DMS53 treated with DMSO at 0.1 percent for 48 hours (cell line): Measurements from ENCODE around the gene PAK1IP1.
A peak's percentile ranks its signal among the peaks of the same experiment; 100 is the strongest.
"Not testable (repeated sequence)": the region's sequence is repeated elsewhere in the genome, so short reads cannot be mapped to it uniquely, and the experiment has no call there.

Experiments
- DNase-seq: peaks from one replicate; lab custom pipeline; 2025; ENCODE audit not compliant: unreplicated experiment; lab: John Stamatoyannopoulos, UW

Gene PAK1IP1

DNA sequence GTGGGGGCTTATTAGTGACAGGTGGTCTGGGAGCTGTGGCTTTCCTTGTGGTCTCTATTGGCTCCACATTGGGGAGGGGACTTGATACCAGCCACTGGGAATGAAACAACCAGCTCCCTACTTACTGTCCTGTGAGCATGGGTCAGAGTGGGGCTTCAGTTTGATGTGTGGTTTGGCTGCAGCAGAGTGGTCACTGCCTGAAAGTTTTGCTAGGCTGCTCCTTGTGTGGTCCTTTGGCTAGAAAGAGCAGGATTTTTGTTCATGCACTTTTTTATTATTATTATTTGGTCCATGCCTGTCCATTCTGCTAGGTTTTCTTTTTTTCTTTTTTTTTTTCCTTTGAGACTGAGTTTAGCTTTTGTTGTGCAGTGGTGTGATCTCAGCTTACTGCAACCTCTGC is 45.3 kb downstream of the PAK1IP1 start:
- no peak for DNase-seq

GRCh38 chr6:10741643-10742042 is 46.9 kb downstream of the PAK1IP1 start:
- DNase-seq = not testable (repeated sequence)

DNA sequence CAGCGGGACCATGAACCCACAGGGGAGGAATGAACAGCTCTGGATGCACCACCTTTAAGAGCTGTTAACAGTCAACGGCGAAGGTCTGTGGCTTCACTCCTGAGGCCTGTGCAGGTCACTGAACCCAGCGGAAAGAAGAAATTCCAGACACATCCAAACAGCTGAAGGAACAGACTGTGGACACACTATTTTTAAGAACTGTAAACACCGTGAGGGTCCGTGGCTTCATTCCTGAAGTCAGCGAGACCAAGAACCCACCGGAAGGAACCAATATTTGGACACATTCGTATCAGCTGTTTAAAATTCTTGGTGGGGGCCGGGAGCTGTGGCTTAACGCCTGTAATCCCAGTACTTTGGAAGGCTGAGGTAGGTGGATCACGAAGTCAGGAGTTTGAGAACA is 47.5 kb downstream of the PAK1IP1 start:
- no peak for DNase-seq

DNA sequence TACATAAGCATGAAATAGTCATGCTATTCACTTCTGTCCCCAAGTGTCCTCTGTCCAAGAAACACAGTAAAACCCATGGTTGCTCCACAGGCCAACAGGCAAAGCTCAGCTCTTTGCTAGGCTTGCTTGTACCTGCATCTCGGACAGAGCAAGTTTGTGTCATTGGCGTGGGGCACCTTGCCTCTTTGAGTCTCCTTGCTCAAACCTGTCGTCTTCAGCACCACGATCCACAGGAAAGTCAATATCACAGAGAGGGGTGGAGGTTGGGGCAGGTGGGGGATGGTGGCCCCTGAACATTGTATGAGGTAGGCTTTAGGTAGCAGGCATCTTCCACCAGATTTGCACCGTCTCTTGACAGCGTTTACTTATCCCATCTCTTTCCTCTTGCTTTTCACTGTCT is 48.7 kb downstream of the PAK1IP1 start:
- DNase-seq = no peak

DNA sequence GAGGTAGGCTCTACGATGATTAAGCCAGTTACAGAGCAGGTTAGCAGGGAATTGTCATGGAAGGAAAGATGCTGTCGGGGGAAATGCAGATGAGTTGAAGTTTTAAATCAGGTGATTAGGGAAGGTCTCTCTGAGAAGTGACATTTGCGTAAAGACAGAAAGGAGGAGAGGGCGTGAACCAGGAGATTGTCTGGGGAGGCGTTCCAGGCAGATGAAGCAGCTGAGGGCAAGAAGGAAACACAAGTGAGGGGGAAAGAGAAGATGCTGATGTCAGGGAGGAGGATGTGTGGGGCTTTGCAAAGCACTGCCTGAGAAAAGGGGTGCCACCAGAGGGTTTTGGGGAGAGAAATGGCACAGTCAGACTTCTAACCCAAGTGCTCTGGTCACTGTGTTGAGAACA is 50.3 kb downstream of the PAK1IP1 start:
- DNase-seq = no peak

DNA sequence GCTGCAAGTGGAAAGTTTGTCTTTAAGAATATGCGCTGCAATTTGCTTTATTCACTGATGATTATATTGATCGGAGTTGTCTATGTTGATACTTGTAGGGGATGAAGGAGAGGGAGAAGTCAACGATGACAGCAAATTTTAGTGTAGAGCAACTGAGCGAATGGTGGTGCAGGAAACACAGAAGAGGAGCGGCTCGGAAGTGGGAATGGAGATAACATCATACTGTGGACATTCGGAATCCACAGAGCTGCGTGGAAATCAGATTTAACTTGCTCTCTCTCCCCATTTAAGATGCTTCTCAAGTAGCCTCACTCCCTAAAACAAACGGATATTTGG is 52.1 kb downstream of the PAK1IP1 start:
- DNase-seq = peak; percentile 38

DNA sequence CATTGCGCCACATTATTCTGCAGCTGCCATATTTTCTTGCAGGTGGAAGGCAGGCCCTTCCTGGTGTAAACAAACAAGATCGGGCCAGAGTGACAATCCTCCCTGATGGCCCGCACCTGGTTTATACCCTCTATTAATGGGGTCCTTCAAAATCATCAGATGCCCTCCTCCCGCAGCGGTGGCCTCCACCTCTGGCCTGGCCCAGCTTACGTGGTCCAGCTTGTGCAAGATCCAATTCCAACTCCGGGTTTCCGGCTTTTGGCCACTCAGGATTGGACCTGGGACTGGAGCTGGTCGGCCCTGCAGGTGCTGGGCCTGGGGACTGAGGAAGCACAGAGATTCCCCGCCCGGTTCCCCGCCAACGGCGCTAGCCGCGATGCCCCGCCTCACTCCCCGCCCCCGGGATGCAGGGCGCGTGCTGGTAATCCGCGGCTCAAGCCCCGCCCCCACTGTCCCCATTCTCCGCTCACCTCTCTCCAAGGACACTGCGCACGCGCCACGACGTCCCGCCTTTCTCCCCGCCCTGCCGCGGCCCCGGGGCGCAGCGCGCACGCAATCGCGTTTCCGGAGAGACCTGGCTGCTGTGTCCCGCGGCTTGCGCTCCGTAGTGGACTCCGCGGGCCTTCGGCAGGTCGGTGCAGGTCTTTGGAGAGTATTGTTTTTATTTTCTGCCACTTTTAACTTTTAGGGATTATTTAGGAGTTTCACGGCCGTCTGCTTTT is 52.6 kb downstream of the PAK1IP1 start, which contains the start of gene TMEM14B:
Gene TMEM14B, plus strand, starts transcription at position 555 of the 722 bp plus-strand sequence. CDS start 1,441 bp downstream, outside the sequence.
- peak; percentile 96 for DNase-seq

- no peak for DNase-seq
Measured at GRCh38 chr6:10749734-10750133, 55.0 kb downstream of the PAK1IP1 start.

- DNase-seq = not testable (repeated sequence)
Measured at GRCh38 chr6:10750568-10750967, 55.8 kb downstream of the PAK1IP1 start.

- not testable (repeated sequence) for DNase-seq
Measured at GRCh38 chr6:10751757-10752156, 57.0 kb downstream of the PAK1IP1 start.

GRCh38 chr6:10756085-10756484 is 61.3 kb downstream of the PAK1IP1 start:
- DNase-seq = no peak
